Spinal cord (tissue), 10 donors: ENCODE results near the gene TMEM19. TPM values are rescaled to one million over a fixed set of nuclear protein-coding genes. Genes with fewer than 3 reads are reported as not detected.

Source experiments
- DNase-seq, 6 donors: peaks; one replicate each; pipeline versions ENCODE4 v3.0.0 to v3.0.0-alpha.2; 2013 to 2015; ENCODE audit warnings: low spot score in 6 of 6, low read depth in 4 of 6
- H3K27ac ChIP-seq: one replicate; pipeline ENCODE4 v1.5.1; 2013; ENCODE audit warnings: low read depth, low read length, control low read depth
- H3K27me3 ChIP-seq: one replicate; pipeline ENCODE4 v1.6.1; 2013; ENCODE audit warnings: low read length; ENCODE audit not compliant: control insufficient read depth, insufficient read depth
- H3K36me3 ChIP-seq: one replicate; pipeline ENCODE4 v1.6.1; 2013; ENCODE audit warnings: low read length; ENCODE audit not compliant: control insufficient read depth, insufficient read depth
- H3K4me1 ChIP-seq: one replicate; pipeline ENCODE4 v1.6.1; 2013; ENCODE audit warnings: low read length; ENCODE audit not compliant: control insufficient read depth, insufficient read depth
- H3K4me3 ChIP-seq: one replicate; pipeline ENCODE4 v1.5.1; 2013; ENCODE audit warnings: low read depth, low read length, control low read depth
- H3K9me3 ChIP-seq: one replicate; pipeline ENCODE4 v1.6.1; 2013; ENCODE audit warnings: low read length; ENCODE audit not compliant: control insufficient read depth, insufficient read depth
- WGBS: methylation state at CpG from one replicate; pipeline ENCODE4 v1.1.5; 2013; ENCODE audit warnings: missing lambda C conversion rate; ENCODE audit not compliant: insufficient coverage; 5-methylcytosine and 5-hydroxymethylcytosine counted together
- polyA plus RNA-seq, 2 donors: library from polyadenylated mRNA; unstranded; fragments of 120-200 nt; gene quantifications; one replicate each; pipeline ENCODE4 v1.2.1, GENCODE V29; 2013; ENCODE audit not compliant: insufficient read length in 2 of 2
- total RNA-seq, 2 donors: library from RNA; depleted of rRNA in 1 of 2; stranded (reverse); fragments of 120-200 nt in 1 of 2; fragments of >200 nt in 1 of 2; gene quantifications; one replicate each; pipeline versions ENCODE4 v1.2.3 to v1.2.4, GENCODE V29; 2013 to 2014
- donor health status: healthy.

Gene TMEM19
- total and polyA plus RNA-seq, 4 donors = 29.2 to 58.1 (median 38.7) TPM

- 0% methylated on average over 39 of the region's 57 CpGs for WGBS
- Histone ChIP-seq H3K27ac (peak within 1 kb of the TSS; percentile 95), H3K9me3 (no peaks in the 10 kb centered on the region), H3K27me3 (no peaks in the 10 kb centered on the region), H3K4me1 (peaks cover 12% of the 10 kb centered on the region), H3K4me3 (peak within 1 kb of the TSS; percentile 86), H3K36me3 (peaks cover 6% of the 10 kb centered on the region)
- peak; percentile 97 to 100 (median 98) for DNase-seq
Observed at GRCh38 chr12:71663561-71664410, 22.1 kb upstream of the TMEM19 start, which contains the start of the genes THAP2 and ZFC3H1. TSS of gene THAP2 (plus strand) at chr12:71664301. CDS start at chr12:71664510, 209 bp downstream. TSS of gene ZFC3H1 (minus strand) at chr12:71663848. CDS start at chr12:71663610, 238 bp downstream.

- Histone ChIP-seq H3K9me3 (no peaks in the 10 kb centered on the region), H3K4me3 (peak overlapping the region; percentile 86), H3K27me3 (no peaks in the 10 kb centered on the region), H3K36me3 (peaks cover 6% of the 10 kb centered on the region), H3K4me1 (peaks cover 12% of the 10 kb centered on the region), H3K27ac (peak overlapping the region; percentile 95)
- DNase-seq = peak in 3 of 6 donors; percentile 17 to 83 (median 31)
- 0% methylated on average over 1 of the region's 20 CpGs for WGBS
Observed at GRCh38 chr12:71664411-71665089, 21.3 kb upstream of the TMEM19 start.

- peaks cover 6% of the 10 kb centered on the region for H3K36me3 ChIP-seq
- peaks cover 12% of the 10 kb centered on the region for H3K4me1 ChIP-seq
- H3K9me3 ChIP-seq = no peaks in the 10 kb centered on the region
- DNase-seq = no peak
- no peak overlapping the region for H3K27ac ChIP-seq
- no CpG with 5 or more reads among the region's 4 CpGs for WGBS
- H3K27me3 ChIP-seq = no peaks in the 10 kb centered on the region
- peak overlapping the region; percentile 86 for H3K4me3 ChIP-seq
Observed at GRCh38 chr12:71665090-71665463, 20.8 kb upstream of the TMEM19 start.

GRCh38 chr12:71666259-71666658 lies 19.6 kb upstream of the TMEM19 start:
- no peak overlapping the region for H3K4me3 ChIP-seq
- 92% methylated on average over 2 of the region's 5 CpGs for WGBS
- no peak for DNase-seq
- H3K27ac ChIP-seq = no peak overlapping the region
- H3K36me3 ChIP-seq = peaks cover 6% of the 10 kb centered on the region
- no peaks in the 10 kb centered on the region for H3K27me3 ChIP-seq
- peaks cover 7% of the 10 kb centered on the region for H3K4me1 ChIP-seq
- no peaks in the 10 kb centered on the region for H3K9me3 ChIP-seq

GRCh38 chr12:71671311-71671710 lies 14.6 kb upstream of the TMEM19 start:
- H3K4me3 ChIP-seq = no peak overlapping the region
- no peaks in the 10 kb centered on the region for H3K36me3 ChIP-seq
- no peaks in the 10 kb centered on the region for H3K27me3 ChIP-seq
- H3K27ac ChIP-seq = no peak overlapping the region
- H3K9me3 ChIP-seq = no peaks in the 10 kb centered on the region
- no peak for DNase-seq
- H3K4me1 ChIP-seq = no peaks in the 10 kb centered on the region

GRCh38 chr12:71671816-71672215 lies 14.1 kb upstream of the TMEM19 start:
- no peak for DNase-seq
- H3K27ac ChIP-seq = no peak overlapping the region
- no peaks in the 10 kb centered on the region for H3K36me3 ChIP-seq
- H3K9me3 ChIP-seq = no peaks in the 10 kb centered on the region
- no peak overlapping the region for H3K4me3 ChIP-seq
- no peaks in the 10 kb centered on the region for H3K27me3 ChIP-seq
- H3K4me1 ChIP-seq = no peaks in the 10 kb centered on the region
- WGBS = no CpG with 5 or more reads among the region's 1 CpG

- no CpG with 5 or more reads among the region's 1 CpG for WGBS
Observed at GRCh38 chr12:71682466-71682865, 3.4 kb upstream of the TMEM19 start.

GRCh38 chr12:71683633-71684032 lies 2.2 kb upstream of the TMEM19 start:
- no peak for DNase-seq
- peaks cover 16% of the 10 kb centered on the region for H3K4me1 ChIP-seq
- H3K9me3 ChIP-seq = no peaks in the 10 kb centered on the region
- H3K36me3 ChIP-seq = no peaks in the 10 kb centered on the region
- WGBS = no CpG with 5 or more reads among the region's 5 CpGs
- no peak overlapping the region for H3K4me3 ChIP-seq
- no peaks in the 10 kb centered on the region for H3K27me3 ChIP-seq
- no peak overlapping the region for H3K27ac ChIP-seq

More at GRCh38 chr12:71682466-71682865, 3.4 kb upstream of the TMEM19 start:
- Histone ChIP-seq H3K27ac (no peak overlapping the region), H3K9me3 (no peaks in the 10 kb centered on the region), H3K36me3 (no peaks in the 10 kb centered on the region), H3K4me3 (no peak overlapping the region), H3K27me3 (no peaks in the 10 kb centered on the region), H3K4me1 (peaks cover 12% of the 10 kb centered on the region)
- DNase-seq = no peak

GRCh38 chr12:71684081-71684480 lies 1.8 kb upstream of the TMEM19 start:
- H3K27me3 ChIP-seq = no peaks in the 10 kb centered on the region
- H3K9me3 ChIP-seq = no peaks in the 10 kb centered on the region
- H3K4me3 ChIP-seq = no peak overlapping the region
- WGBS = 90% methylated on average over 2 of the region's 5 CpGs
- no peak overlapping the region for H3K27ac ChIP-seq
- H3K4me1 ChIP-seq = peaks cover 16% of the 10 kb centered on the region
- DNase-seq = no peak
- no peaks in the 10 kb centered on the region for H3K36me3 ChIP-seq
